B cell (primary cell): ENCODE data around the gene FZD2. TPM values are rescaled to one million over a fixed set of nuclear protein-coding genes. Genes with fewer than 3 reads are reported as not detected.
"Not testable (repeated sequence)": the region's sequence is repeated elsewhere in the genome, so short reads cannot be mapped to it uniquely, and the experiment has no call there.

ENCODE experiments used
- ATAC-seq: fragments of 200-7000 bp; cut with Tn5 transposase; one replicate; pipeline ENCODE4 v1.10.0; 2021; ENCODE audit warnings: low read depth, mild to moderate bottlenecking, moderate number of reproducible peaks, moderate library complexity
- CTCF ChIA-PET: fragments of 350-600 bp; sonication (Branson Sonifier 250); formaldehyde crosslinking; loops from one replicate; lab custom pipeline; 2021; ENCODE audit warnings: antibody characterized with exemption, inconsistent platforms; lab: Charles Lee
- POLR2A ChIA-PET: fragments of 350-600 bp; sonication (Branson Sonifier 250); formaldehyde crosslinking; loops from one replicate; lab custom pipeline; 2021; ENCODE audit warnings: antibody characterized with exemption; lab: Charles Lee
- DNase-seq: peaks from one replicate; pipeline ENCODE4 v3.0.0; 2013
- H2AFZ ChIP-seq: 2 replicates; pipeline ENCODE4 v1.6.1; 2012; ENCODE audit warnings: mild to moderate bottlenecking, low read depth, low read length; ENCODE audit not compliant: insufficient read depth, poor library complexity, severe bottlenecking
- H3K27ac ChIP-seq, 2 donors: 1 replicate in 1 of 2; 2 replicates in 1 of 2; pipeline ENCODE4 v1.5.1; 2012 to 2013; ENCODE audit warnings: low read length in 2 of 2, mild to moderate bottlenecking in 2 of 2, moderate library complexity in 1 of 2
- H3K27me3 ChIP-seq, 4 experiments: fragments of 200-600 bp in 1 of 4; sonication (generic) in 1 of 4; replicated peaks in 1 of 4; 1 replicate in 2 of 4; 2 replicates in 2 of 4; pipeline versions ENCODE4 v1.6.1 to v1.7.0; 2013 to 2016; ENCODE audit warnings: low read length in 3 of 4, mild to moderate bottlenecking in 2 of 4, mixed read lengths in 1 of 4, moderate library complexity in 1 of 4; ENCODE audit not compliant: insufficient read depth in 4 of 4, control insufficient read depth in 3 of 4; ENCODE audit errors: control extremely low read depth in 1 of 4
- H3K36me3 ChIP-seq, 2 experiments: replicated peaks in 1 of 2; 1 replicate in 1 of 2; 2 replicates in 1 of 2; pipeline versions ENCODE4 v1.6.1 to v1.7.1; 2013; ENCODE audit warnings: low read length in 1 of 2; ENCODE audit not compliant: insufficient read depth in 2 of 2, control insufficient read depth in 1 of 2; ENCODE audit errors: control extremely low read depth in 1 of 2, extremely low read depth in 1 of 2
- H3K4me1 ChIP-seq, 2 donors: fragments of 200-600 bp in 1 of 2; sonication (generic) in 1 of 2; 1 replicate in 1 of 2; 2 replicates in 1 of 2; pipeline versions ENCODE4 v1.5.1 to v1.6.1; 2013 to 2017; ENCODE audit warnings: low read length in 2 of 2; ENCODE audit not compliant: control insufficient read depth in 2 of 2, insufficient read depth in 2 of 2
- H3K4me2 ChIP-seq: replicated peaks from 2 replicates; pipeline ENCODE3; 2012; ENCODE audit warnings: mild to moderate bottlenecking, low read depth, low read length; ENCODE audit not compliant: poor library complexity, severe bottlenecking
- H3K4me3 ChIP-seq, 5 experiments: fragments of 200-600 bp in 1 of 5; sonication (generic) in 1 of 5; 1 replicate in 3 of 5; 2 replicates in 2 of 5; pipeline versions ENCODE4 v1.5.1 to v1.7.0; 2011 to 2016; ENCODE audit warnings: low read length in 4 of 5, mild to moderate bottlenecking in 4 of 5, low read depth in 2 of 5, control low read depth in 1 of 5, moderate library complexity in 1 of 5; ENCODE audit not compliant: insufficient read depth in 1 of 5; ENCODE audit errors: control extremely low read depth in 1 of 5, extremely low read depth in 1 of 5
- H3K79me2 ChIP-seq: fragments of 200-600 bp; sonication (generic); one replicate; pipeline ENCODE4 v1.6.0; 2016; ENCODE audit warnings: low read length; ENCODE audit not compliant: control insufficient read depth, insufficient read depth
- H3K9ac ChIP-seq: fragments of 200-600 bp; sonication (generic); 2 replicates; pipeline ENCODE4 v1.6.1; 2017; ENCODE audit warnings: mild to moderate bottlenecking, low read length, moderate library complexity
- H3K9me3 ChIP-seq, 3 donors: one replicate each; pipeline versions ENCODE4 v1.6.1 to v1.7.1; 2013; ENCODE audit warnings: low read length in 2 of 3; ENCODE audit not compliant: control insufficient read depth in 2 of 3, insufficient read depth in 1 of 3; ENCODE audit errors: control extremely low read depth in 1 of 3
- H4K20me1 ChIP-seq: 2 replicates; pipeline ENCODE4 v1.6.0; 2012; ENCODE audit warnings: mild to moderate bottlenecking, low read length; ENCODE audit not compliant: insufficient read depth, control insufficient read depth, poor library complexity, severe bottlenecking
- H3K27ac Mint-ChIP-seq: one replicate; pipeline ENCODE4 v1.8.0; 2021; ENCODE audit warnings: mixed read lengths
- H3K27me3 Mint-ChIP-seq: one replicate; pipeline ENCODE4 v1.8.0; 2021; ENCODE audit warnings: mixed read lengths
- H3K4me1 Mint-ChIP-seq: one replicate; pipeline ENCODE4 v1.8.0; 2021; ENCODE audit warnings: mixed read lengths
- H3K4me3 Mint-ChIP-seq: one replicate; pipeline ENCODE4 v1.8.0; 2021; ENCODE audit warnings: mixed read lengths
- H3K9me3 Mint-ChIP-seq: one replicate; pipeline ENCODE4 v1.8.0; 2022; ENCODE audit warnings: mixed read lengths; ENCODE audit not compliant: insufficient read depth
- CTCF ChIP-seq: fragments of 200-600 bp; IDR thresholded peaks from one replicate; pipeline ENCODE4 v1.8.0; 2022; ENCODE audit warnings: antibody characterized with exemption, mild to moderate bottlenecking
- EZH2 ChIP-seq: IDR thresholded peaks from 2 replicates; pipeline ENCODE4 v1.6.1; 2012; ENCODE audit warnings: borderline replicate concordance, low read depth, mild to moderate bottlenecking, moderate library complexity, low read length; ENCODE audit not compliant: insufficient read depth, poor library complexity, severe bottlenecking
- WGBS: methylation state at CpG from one replicate; pipeline ENCODE4 v1.1.5; 2013; ENCODE audit warnings: missing lambda C conversion rate; ENCODE audit not compliant: insufficient coverage; 5-methylcytosine and 5-hydroxymethylcytosine counted together
- intact Hi-C: fragments of 100-400 bp; cut with micrococcal nuclease; formaldehyde crosslinking; loops from one replicate; pipeline ENCODE4 v1.10.0; 2022
- polyA plus RNA-seq: library from polyadenylated mRNA; depleted of rRNA; stranded (reverse); fragments of >200 nt; gene quantifications from 2 replicates; pipeline ENCODE4 v1.2.3, GENCODE V29; 2012
- total RNA-seq, 2 donors: library from RNA; stranded (reverse); fragments of 120-200 nt in 1 of 2; gene quantifications; 1 replicate in 1 of 2; 2 replicates in 1 of 2; pipeline versions ENCODE4 v1.2.3 to v1.2.4, GENCODE V29; 2013 to 2022

The FZD2 gene
- total and polyA plus RNA-seq, 2 donors (not counting 1 experiment from before 2014, with no cell fraction given) = 1.6 to 2.5 TPM

- no peak overlapping the region for H3K4me3 Mint-ChIP-seq
- Histone ChIP-seq H3K79me2 (no peaks in the 10 kb centered on the region), H3K36me3 (no peaks in the 10 kb centered on the region), H4K20me1 (no peaks in the 10 kb centered on the region), H3K9ac (no peak overlapping the region), H2AFZ (no peak overlapping the region), H3K27ac (no peak overlapping the region), H3K9me3 (peaks cover 0 to 18% (median 10%) of the 10 kb centered on the region in 3 donors), H3K27me3 (peaks cover 0 to 34% (median 12%) of the 10 kb centered on the region in 4 experiments), H3K4me2 (no peak overlapping the region), H3K4me3 (no peak overlapping the region), H3K4me1 (no peaks in the 10 kb centered on the region)
- CTCF ChIA-PET = interaction anchor here (1.3 kb wide), 1 partner anchor 10 kb away, joined by 3 read pairs; no protein-coding TSS in a partner anchor
- DNase-seq = no peak
- no peak overlapping the region for H3K27ac Mint-ChIP-seq
- 100% methylated on average over 9 of the region's 14 CpGs for WGBS
- intact Hi-C loops = no loop called here
- H3K27me3 Mint-ChIP-seq = peaks cover 38% of the 10 kb centered on the region
- ATAC-seq = no peak
- POLR2A ChIA-PET = no interaction called here
- TF ChIP-seq CTCF (peak; percentile 28), EZH2 (no peak)
- H3K4me1 Mint-ChIP-seq = peaks cover 4% of the 10 kb centered on the region
- H3K9me3 Mint-ChIP-seq = peaks cover 5% of the 10 kb centered on the region
Observed at GRCh38 chr17:44565866-44566443, 8.7 kb downstream of the FZD2 start.

GRCh38 chr17:44568311-44568944 is 11.1 kb downstream of the FZD2 start:
- H3K36me3 ChIP-seq, H3K9ac ChIP-seq, H3K4me2 ChIP-seq, H3K4me3 ChIP-seq, H3K79me2 ChIP-seq, H3K9me3 Mint-ChIP-seq, ATAC-seq, intact Hi-C loops, H3K27ac ChIP-seq, H3K4me1 Mint-ChIP-seq, H3K27ac Mint-ChIP-seq, DNase-seq, H3K4me1 ChIP-seq, H2AFZ ChIP-seq, H4K20me1 ChIP-seq, H3K4me3 Mint-ChIP-seq: not testable (repeated sequence)
- peaks cover 26% of the 10 kb centered on the region for H3K27me3 Mint-ChIP-seq
- WGBS = 89% methylated on average over 19 of the region's 23 CpGs
- ChIA-PET CTCF (interaction anchor here (1.0 kb wide), 2 partner anchors 11 to 35 kb away, joined by 3 read pairs; partner anchors contain the start of gene FZD2), POLR2A (interaction anchor here (0.6 to 0.8 kb wide), 2 partner anchors 445 to 772 kb away, joined by 3 to 9 read pairs; partner anchors contain the start of gene HDAC5)
- Histone ChIP-seq H3K27me3 (peaks cover 0 to 30% (median 7%) of the 10 kb centered on the region in 4 experiments), H3K9me3 (peaks cover 0 to 18% (median 10%) of the 10 kb centered on the region in 3 donors)
